Measurements from ENCODE around the gene CD81. TPM values are rescaled to one million over a fixed set of nuclear protein-coding genes. Genes with fewer than 3 reads are reported as not detected.

The CD81 gene
- total RNA-seq, 1 experiment from 2014 or later: 237 TPM

DNA sequence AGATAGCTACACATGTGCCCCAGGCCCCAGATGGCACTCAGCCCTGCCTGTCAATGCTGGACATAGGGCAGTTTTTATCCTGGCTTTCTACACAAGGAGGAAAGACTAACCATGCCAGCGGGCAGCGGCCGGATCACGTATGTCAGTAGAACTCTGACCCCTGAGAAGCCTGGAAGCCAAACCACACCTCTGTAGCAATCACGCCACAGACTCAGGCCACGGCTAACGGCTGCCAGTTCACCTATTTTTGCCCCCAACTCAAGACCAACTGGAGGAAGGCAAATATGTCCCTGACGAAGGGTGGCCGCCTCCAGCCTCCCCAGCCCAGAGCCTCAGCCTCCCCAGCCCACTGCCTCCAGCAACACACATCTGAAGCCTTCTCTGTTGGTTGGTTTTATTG, 7.2 kb upstream of the CD81 start (continued):
- TF ChIP-seq, protein P1, sequence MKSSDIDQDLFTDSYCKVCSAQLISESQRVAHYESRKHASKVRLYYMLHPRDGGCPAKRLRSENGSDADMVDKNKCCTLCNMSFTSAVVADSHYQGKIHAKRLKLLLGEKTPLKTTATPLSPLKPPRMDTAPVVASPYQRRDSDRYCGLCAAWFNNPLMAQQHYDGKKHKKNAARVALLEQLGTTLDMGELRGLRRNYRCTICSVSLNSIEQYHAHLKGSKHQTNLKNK (CRISPR knock-in tag; IDR thresholded peaks at IDR 0.05): no peak
- no peak for TF ChIP-seq ATF1 (CRISPR knock-in tag; IDR thresholded peaks at IDR 0.05)
- TF ChIP-seq PRRX2 (CRISPR knock-in tag; IDR thresholded peaks at IDR 0.05): no peak
- TF ChIP-seq GTF2I (CRISPR knock-in tag; conservative IDR thresholded peaks at IDR 0.05): no peak
- TF ChIP-seq, protein P2, sequence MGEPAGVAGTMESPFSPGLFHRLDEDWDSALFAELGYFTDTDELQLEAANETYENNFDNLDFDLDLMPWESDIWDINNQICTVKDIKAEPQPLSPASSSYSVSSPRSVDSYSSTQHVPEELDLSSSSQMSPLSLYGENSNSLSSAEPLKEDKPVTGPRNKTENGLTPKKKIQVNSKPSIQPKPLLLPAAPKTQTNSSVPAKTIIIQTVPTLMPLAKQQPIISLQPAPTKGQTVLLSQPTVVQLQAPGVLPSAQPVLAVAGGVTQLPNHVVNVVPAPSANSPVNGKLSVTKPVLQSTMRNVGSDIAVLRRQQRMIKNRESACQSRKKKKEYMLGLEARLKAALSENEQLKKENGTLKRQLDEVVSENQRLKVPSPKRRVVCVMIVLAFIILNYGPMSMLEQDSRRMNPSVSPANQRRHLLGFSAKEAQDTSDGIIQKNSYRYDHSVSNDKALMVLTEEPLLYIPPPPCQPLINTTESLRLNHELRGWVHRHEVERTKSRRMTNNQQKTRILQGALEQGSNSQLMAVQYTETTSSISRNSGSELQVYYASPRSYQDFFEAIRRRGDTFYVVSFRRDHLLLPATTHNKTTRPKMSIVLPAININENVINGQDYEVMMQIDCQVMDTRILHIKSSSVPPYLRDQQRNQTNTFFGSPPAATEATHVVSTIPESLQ (CRISPR knock-in tag; IDR thresholded peaks at IDR 0.05): no peak

DNA sequence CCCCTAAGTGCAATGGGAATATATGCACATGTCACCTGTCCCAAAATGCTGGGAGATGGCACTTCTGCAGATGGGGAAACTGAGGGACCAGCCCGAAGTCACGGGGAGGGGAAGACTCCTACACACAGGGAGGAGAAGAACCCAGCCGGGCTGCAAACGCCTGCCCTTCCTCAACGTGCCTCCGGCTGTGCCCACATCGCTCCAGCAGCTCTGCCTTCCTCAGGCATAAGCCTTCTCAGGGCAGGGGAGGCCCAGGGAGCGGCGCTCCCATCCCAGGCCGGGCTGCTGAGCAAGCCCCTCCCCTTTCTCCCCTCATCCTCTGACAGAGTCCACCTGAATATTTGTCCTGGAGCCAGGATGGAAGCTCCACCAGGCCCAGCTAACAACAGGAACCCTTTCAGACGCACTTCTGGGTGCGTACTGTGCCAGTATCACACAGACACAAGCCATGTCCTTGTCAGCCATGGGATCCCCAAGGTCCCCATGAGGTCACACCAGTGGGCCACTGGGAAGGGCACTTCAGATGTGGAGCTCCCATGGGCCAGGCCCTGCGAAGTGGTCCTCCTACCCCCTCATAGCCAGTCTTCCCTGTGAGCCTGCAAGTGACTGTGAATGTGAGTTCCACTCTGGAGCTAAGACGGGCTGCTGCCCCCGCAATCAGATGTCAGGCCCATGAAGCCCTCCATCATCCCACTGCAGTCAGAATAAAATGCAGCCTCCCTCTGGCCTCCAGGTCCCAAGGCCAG, 2.5 kb upstream of the CD81 start:
- DNase-seq (ENCODE audit: low spot score) (no peak), ATAC-seq (no peak)
- Mint-ChIP-seq H3K4me1 (peaks cover 12% of the 10 kb centered on the region), H3K9me3 (peaks cover 4% of the 10 kb centered on the region; the same call in 1 of the 2 replicates), H3K27me3 (ENCODE audit: low read depth) (peaks cover 10% of the 10 kb centered on the region), H3K36me3 (peaks cover 3% of the 10 kb centered on the region; the same call in 1 of the 2 replicates), H3K27ac (no peak overlapping the region), H3K4me3 (no peak overlapping the region)
- CTCF ChIA-PET: no interaction called here
- POLR2A ChIA-PET: no interaction called here
- no peak for TF ChIP-seq ZNF317 (CRISPR knock-in tag; IDR thresholded peaks at IDR 0.05; ENCODE audit: borderline replicate concordance, low read depth)
- TF ChIP-seq SMAD4 (CRISPR knock-in tag; IDR thresholded peaks at IDR 0.05): no peak
- TF ChIP-seq, protein P3, sequence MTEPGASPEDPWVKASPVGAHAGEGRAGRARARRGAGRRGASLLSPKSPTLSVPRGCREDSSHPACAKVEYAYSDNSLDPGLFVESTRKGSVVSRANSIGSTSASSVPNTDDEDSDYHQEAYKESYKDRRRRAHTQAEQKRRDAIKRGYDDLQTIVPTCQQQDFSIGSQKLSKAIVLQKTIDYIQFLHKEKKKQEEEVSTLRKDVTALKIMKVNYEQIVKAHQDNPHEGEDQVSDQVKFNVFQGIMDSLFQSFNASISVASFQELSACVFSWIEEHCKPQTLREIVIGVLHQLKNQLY (CRISPR knock-in tag; IDR thresholded peaks at IDR 0.05): no peak
- TF ChIP-seq, protein P4, sequence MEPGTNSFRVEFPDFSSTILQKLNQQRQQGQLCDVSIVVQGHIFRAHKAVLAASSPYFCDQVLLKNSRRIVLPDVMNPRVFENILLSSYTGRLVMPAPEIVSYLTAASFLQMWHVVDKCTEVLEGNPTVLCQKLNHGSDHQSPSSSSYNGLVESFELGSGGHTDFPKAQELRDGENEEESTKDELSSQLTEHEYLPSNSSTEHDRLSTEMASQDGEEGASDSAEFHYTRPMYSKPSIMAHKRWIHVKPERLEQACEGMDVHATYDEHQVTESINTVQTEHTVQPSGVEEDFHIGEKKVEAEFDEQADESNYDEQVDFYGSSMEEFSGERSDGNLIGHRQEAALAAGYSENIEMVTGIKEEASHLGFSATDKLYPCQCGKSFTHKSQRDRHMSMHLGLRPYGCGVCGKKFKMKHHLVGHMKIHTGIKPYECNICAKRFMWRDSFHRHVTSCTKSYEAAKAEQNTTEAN (CRISPR knock-in tag; IDR thresholded peaks at IDR 0.05): no peak
- no peak for TF ChIP-seq NR3C1 (CRISPR knock-in tag; conservative IDR thresholded peaks at IDR 0.05; ENCODE audit: low read depth)
- TF ChIP-seq PRRX2 (CRISPR knock-in tag; IDR thresholded peaks at IDR 0.05): no peak
- no peak for TF ChIP-seq CREM (CRISPR knock-in tag; IDR thresholded peaks at IDR 0.05)
- TF ChIP-seq ELF4 (CRISPR knock-in tag; IDR thresholded peaks at IDR 0.05; ENCODE audit: low read depth): no peak
- TF ChIP-seq, protein P5, sequence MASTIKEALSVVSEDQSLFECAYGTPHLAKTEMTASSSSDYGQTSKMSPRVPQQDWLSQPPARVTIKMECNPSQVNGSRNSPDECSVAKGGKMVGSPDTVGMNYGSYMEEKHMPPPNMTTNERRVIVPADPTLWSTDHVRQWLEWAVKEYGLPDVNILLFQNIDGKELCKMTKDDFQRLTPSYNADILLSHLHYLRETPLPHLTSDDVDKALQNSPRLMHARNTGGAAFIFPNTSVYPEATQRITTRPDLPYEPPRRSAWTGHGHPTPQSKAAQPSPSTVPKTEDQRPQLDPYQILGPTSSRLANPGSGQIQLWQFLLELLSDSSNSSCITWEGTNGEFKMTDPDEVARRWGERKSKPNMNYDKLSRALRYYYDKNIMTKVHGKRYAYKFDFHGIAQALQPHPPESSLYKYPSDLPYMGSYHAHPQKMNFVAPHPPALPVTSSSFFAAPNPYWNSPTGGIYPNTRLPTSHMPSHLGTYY (CRISPR knock-in tag; IDR thresholded peaks at IDR 0.05): no peak
- TF ChIP-seq GABPB1 (CRISPR knock-in tag; IDR thresholded peaks at IDR 0.05): no peak
- TF ChIP-seq ZBTB21 (CRISPR knock-in tag; IDR thresholded peaks at IDR 0.05; ENCODE audit: borderline replicate concordance): no peak
- no peak for TF ChIP-seq MYBL2 (CRISPR knock-in tag; IDR thresholded peaks at IDR 0.05)
- TF ChIP-seq, protein P6, sequence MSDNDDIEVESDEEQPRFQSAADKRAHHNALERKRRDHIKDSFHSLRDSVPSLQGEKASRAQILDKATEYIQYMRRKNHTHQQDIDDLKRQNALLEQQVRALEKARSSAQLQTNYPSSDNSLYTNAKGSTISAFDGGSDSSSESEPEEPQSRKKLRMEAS (CRISPR knock-in tag; IDR thresholded peaks at IDR 0.05): no peak
- TF ChIP-seq ZNF232 (CRISPR knock-in tag; IDR thresholded peaks at IDR 0.05): no peak
- no peak for TF ChIP-seq NR2C2 (CRISPR knock-in tag; IDR thresholded peaks at IDR 0.05)
- no peak for TF ChIP-seq ZNF138 (CRISPR knock-in tag; conservative IDR thresholded peaks at IDR 0.05)

Measured in WTC11 (cell line).